ENCODE results near the gene LRSAM1. TPM values are rescaled to one million over a fixed set of nuclear protein-coding genes. Genes with fewer than 3 reads are reported as not detected.

Gene LRSAM1
- total RNA-seq, 1 donor from 2014 or later: 25.9 TPM

DNA sequence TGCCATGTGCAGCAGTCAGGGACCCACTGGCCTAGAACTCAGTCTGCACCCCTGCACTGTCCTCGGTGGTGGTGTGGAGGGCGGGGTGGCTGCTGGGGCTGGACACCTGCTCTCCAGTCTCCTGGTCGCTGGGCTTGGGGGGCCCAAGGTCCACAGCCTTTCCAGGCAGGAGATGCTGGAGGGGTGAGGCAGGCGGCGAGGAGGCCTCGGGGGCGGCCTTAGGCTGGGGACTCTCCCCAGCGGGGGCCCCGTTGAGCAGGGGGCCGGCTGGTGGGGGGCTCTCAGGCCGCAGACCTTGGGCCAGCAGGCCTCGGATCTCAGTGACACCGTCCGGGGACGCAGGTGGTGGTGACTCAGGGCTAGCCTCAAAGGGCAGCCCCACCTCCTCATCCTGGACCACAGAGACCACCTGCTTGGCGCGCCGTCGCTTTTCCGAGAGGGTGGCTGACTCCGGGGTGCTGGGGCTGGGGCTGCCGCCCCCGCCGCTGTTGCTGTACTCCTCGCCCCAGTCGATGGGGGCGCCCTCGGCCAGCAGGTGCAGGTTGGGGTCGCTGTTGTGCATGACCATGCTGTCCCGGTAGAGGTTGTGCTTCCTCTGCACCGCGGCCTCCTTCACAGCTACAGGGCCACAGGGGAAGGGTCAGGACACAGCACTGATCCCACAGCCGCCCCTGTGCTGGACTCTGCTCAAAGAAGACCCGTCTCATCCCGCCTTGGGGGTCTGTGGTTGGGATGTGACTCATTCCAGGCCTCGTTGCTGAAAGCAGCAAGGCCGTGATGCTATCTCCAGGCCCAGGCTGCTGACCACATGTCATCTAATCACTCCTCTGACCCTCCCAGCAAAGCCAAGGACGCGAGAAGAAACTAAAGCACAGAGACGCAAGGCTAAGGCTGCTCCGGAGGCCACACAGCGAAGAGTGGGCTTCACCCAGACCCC is 55.8 kb downstream of the LRSAM1 start:
- Histone ChIP-seq H3K9me3 (no peaks in the 10 kb centered on the region), H3K27me3 (ENCODE audit: low read depth) (no peaks in the 10 kb centered on the region), H3K4me3 (no peak overlapping the region), H3K36me3 (peaks cover 95% of the 10 kb centered on the region), H3K4me1 (no peaks in the 10 kb centered on the region), H3K27ac (peak overlapping the region; percentile 24)
- TF ChIP-seq, protein P1, sequence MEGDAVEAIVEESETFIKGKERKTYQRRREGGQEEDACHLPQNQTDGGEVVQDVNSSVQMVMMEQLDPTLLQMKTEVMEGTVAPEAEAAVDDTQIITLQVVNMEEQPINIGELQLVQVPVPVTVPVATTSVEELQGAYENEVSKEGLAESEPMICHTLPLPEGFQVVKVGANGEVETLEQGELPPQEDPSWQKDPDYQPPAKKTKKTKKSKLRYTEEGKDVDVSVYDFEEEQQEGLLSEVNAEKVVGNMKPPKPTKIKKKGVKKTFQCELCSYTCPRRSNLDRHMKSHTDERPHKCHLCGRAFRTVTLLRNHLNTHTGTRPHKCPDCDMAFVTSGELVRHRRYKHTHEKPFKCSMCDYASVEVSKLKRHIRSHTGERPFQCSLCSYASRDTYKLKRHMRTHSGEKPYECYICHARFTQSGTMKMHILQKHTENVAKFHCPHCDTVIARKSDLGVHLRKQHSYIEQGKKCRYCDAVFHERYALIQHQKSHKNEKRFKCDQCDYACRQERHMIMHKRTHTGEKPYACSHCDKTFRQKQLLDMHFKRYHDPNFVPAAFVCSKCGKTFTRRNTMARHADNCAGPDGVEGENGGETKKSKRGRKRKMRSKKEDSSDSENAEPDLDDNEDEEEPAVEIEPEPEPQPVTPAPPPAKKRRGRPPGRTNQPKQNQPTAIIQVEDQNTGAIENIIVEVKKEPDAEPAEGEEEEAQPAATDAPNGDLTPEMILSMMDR (IDR thresholded peaks at IDR 0.05): no peak
- intact Hi-C loops (cut with DNase I): no loop called here
- no peak for ATAC-seq
- no peak for DNase-seq

DNA sequence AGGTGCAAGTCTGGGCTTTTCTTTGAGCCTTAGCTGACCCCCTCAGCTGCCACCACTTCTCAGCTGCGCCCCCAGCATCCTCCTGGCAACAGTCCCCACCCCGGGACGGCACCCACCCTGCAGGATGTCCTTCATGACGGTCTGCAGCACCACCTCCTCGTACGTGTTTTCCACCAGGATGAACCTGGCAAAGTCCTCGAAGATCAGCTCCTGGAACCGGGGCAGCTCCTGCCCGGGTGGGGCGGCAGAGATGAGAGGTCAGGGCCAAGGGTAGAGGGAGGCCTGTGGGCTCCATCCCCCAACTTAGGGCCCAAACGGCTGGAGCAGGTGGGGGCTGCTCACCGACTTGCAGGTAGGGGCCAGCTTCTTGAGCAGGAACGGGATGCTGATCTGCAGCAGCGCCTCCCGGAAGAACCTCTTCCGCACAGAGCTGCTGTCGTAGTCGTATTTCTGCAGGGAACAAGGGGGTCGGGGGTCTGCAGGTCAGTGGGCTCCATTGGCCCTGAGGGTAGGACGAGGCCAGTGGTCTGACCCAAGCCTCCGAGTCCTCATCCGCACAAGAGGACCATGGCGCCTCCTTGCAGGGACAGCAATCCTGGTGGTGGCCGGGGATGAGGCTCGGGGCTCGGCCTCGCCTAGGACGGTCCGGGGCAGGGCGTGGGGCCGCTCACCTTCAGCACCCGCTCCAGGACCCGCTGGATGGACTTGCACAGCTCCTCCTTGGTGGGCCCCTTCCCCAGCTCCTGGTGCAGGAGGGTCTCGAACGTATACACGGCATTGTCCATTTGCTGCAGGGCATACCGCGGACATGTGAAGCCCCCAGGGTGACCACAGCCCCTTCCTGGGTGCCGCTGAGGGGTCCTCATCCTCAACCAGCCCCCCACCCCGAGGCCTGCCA is 56.7 kb downstream of the LRSAM1 start:
- Histone ChIP-seq H3K27ac (peak overlapping the region; percentile 24), H3K4me1 (no peaks in the 10 kb centered on the region), H3K4me3 (no peak overlapping the region), H3K27me3 (ENCODE audit: low read depth) (no peaks in the 10 kb centered on the region), H3K36me3 (peaks cover 95% of the 10 kb centered on the region), H3K9me3 (no peaks in the 10 kb centered on the region)
- intact Hi-C loops (cut with DNase I): no loop called here
- TF ChIP-seq, protein P1 (IDR thresholded peaks at IDR 0.05): no peak
- DNase-seq (no peak), ATAC-seq (no peak)

DNA sequence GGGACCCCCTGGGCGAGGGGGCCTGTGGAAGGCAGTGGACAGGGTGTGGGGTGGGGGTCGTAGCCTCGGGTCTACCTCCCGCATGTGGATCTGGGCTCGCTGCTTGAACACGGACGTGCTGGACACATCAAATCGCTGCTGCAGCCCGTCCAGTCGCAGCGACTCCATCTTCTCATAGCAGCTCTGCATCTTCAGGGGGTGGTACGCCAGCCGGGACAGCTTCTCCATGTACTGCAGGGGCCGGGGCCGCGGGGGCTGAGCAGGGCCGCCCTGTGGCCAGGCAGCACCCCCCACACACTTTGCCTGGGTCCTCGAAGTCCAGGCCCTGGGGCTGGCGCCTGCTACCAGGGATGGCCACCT is 57.6 kb downstream of the LRSAM1 start:
- TF ChIP-seq, protein P1 (IDR thresholded peaks at IDR 0.05): no peak
- peak overlapping the region; percentile 60 for H3K27ac ChIP-seq
- no peak for ATAC-seq
- no peak overlapping the region for H3K4me3 ChIP-seq
- H3K36me3 ChIP-seq: peaks cover 95% of the 10 kb centered on the region
- no peaks in the 10 kb centered on the region for H3K4me1 ChIP-seq
- no peak for DNase-seq
- intact Hi-C loops (cut with DNase I): no loop called here
- H3K9me3 ChIP-seq: no peaks in the 10 kb centered on the region
- H3K27me3 ChIP-seq (ENCODE audit: low read depth): no peaks in the 10 kb centered on the region

DNA sequence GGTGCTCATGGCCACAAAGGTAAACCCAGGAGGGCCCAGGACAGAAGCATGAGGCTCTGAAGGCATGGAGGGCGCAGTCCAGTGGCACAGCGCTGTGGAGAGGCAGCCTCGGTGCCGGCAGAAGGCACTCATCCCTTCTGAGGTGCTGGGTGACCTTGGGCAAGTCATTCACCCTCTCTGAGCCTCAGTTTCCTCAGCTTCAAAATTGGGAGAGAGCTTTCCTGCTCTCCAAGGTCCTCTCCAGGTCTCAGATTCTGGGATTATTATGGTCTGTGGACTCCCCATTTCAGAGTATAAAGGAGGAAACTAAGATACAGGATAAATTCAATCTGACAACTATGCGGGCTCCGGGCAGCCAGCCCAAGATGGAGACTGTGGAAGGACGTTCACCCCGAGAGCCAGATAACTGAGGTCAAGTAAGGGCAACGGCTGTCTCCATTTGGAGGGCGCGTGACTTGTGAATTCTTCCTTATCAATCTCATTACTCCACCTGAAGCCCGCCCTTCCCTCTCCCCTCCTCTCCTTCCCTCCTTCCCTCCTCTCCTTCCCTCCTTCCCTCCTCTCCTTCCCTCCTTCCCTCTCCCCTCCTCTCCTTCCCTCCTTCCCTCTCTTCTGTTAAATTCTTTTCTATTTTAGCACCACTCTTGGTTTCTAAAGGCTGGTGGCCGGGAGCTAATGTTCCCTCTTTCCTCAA is 58.1 kb downstream of the LRSAM1 start:
- DNase-seq (no peak), ATAC-seq (no peak)
- Histone ChIP-seq H3K36me3 (peaks cover 95% of the 10 kb centered on the region), H3K27me3 (ENCODE audit: low read depth) (no peaks in the 10 kb centered on the region), H3K27ac (peak overlapping the region; percentile 60), H3K4me3 (no peak overlapping the region), H3K4me1 (no peaks in the 10 kb centered on the region), H3K9me3 (no peaks in the 10 kb centered on the region)
- intact Hi-C loops (cut with DNase I): no loop called here
- TF ChIP-seq, protein P1 (IDR thresholded peaks at IDR 0.05): no peak

DNA sequence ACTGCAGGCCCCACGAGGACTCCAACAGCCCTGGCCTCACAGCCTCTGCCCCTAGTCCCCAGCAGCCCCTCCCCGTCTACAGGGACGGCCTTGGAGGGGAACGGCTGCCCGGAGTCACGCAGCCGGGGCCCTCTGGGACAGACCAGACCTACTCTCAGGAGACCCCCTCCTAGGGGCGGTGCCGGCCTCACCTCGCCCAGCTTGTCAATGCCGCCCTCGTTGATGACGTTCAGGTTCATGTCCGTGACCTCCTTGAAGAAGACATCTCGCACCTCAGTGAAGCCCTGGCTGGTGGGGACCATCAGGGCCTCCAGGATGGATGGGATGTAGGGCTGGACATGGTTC is 58.6 kb downstream of the LRSAM1 start:
- H3K27me3 ChIP-seq (ENCODE audit: low read depth): no peaks in the 10 kb centered on the region
- ATAC-seq: no peak
- no peaks in the 10 kb centered on the region for H3K9me3 ChIP-seq
- H3K4me3 ChIP-seq: no peak overlapping the region
- no peaks in the 10 kb centered on the region for H3K4me1 ChIP-seq
- peaks cover 95% of the 10 kb centered on the region for H3K36me3 ChIP-seq
- TF ChIP-seq, protein P1 (IDR thresholded peaks at IDR 0.05): no peak
- H3K27ac ChIP-seq: peak overlapping the region; percentile 60
- no peak for DNase-seq
- intact Hi-C loops (cut with DNase I): no loop called here
